ENCODE results near the gene GARIN5B. TPM values are rescaled to one million over a fixed set of nuclear protein-coding genes. Genes with fewer than 3 reads are reported as not detected.

The GARIN5B gene
- total and polyA plus RNA-seq, 2 of the 13 experiments (the other 11 are each of a cell fraction or from before 2014, with no cell fraction given): not detected

DNA sequence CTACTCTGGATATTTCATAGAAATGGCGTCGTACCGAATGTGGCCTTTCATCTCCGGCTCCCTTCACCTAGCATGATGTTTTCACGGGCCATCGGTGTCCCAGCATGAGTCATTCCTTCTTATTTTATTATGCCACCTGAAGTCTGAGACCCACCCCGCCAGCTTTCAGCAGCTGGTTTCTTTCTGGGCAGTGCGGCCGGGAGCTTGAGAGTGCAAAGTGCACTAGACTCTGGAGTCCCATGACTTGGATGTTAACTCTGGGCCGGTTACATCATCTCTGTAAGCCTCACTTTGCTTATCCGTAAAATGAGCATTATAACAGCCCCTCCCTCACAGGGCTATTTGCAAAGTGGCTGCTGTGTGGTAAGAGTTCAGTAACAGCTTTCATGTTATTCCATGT is 29.2 kb downstream of the GARIN5B start (continued):
- TF ChIP-seq ZFYVE20 (CRISPR knock-in tag; IDR thresholded peaks at IDR 0.05; ENCODE audit: borderline replicate concordance, low read depth) (no peak), ZNF562 (CRISPR knock-in tag; IDR thresholded peaks at IDR 0.05; ENCODE audit: borderline replicate concordance) (no peak), HOXA5 (CRISPR knock-in tag; IDR thresholded peaks at IDR 0.05) (no peak), ZNF12 (CRISPR knock-in tag; IDR thresholded peaks at IDR 0.05) (peak; percentile 47; the same call in 1 of the 2 replicates), SRSF9 (IDR thresholded peaks at IDR 0.05; ENCODE audit: borderline replicate concordance, insufficient read depth, low read depth, low read length, poor library complexity, severe bottlenecking) (no peak), HNRNPUL1 (IDR thresholded peaks at IDR 0.05; ENCODE audit: low read depth, low read length) (no peak), ZNF432 (CRISPR knock-in tag; IDR thresholded peaks at IDR 0.05; ENCODE audit: borderline replicate concordance) (no peak), SATB2 (CRISPR knock-in tag; IDR thresholded peaks at IDR 0.05) (no peak), HMGA1 (CRISPR knock-in tag; conservative IDR thresholded peaks at IDR 0.05) (no peak)
- TF ChIP-seq, protein P1, sequence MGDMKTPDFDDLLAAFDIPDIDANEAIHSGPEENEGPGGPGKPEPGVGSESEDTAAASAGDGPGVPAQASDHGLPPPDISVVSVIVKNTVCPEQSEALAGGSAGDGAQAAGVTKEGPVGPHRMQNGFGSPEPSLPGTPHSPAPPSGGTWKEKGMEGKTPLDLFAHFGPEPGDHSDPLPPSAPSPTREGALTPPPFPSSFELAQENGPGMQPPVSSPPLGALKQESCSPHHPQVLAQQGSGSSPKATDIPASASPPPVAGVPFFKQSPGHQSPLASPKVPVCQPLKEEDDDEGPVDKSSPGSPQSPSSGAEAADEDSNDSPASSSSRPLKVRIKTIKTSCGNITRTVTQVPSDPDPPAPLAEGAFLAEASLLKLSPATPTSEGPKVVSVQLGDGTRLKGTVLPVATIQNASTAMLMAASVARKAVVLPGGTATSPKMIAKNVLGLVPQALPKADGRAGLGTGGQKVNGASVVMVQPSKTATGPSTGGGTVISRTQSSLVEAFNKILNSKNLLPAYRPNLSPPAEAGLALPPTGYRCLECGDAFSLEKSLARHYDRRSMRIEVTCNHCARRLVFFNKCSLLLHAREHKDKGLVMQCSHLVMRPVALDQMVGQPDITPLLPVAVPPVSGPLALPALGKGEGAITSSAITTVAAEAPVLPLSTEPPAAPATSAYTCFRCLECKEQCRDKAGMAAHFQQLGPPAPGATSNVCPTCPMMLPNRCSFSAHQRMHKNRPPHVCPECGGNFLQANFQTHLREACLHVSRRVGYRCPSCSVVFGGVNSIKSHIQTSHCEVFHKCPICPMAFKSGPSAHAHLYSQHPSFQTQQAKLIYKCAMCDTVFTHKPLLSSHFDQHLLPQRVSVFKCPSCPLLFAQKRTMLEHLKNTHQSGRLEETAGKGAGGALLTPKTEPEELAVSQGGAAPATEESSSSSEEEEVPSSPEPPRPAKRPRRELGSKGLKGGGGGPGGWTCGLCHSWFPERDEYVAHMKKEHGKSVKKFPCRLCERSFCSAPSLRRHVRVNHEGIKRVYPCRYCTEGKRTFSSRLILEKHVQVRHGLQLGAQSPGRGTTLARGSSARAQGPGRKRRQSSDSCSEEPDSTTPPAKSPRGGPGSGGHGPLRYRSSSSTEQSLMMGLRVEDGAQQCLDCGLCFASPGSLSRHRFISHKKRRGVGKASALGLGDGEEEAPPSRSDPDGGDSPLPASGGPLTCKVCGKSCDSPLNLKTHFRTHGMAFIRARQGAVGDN (CRISPR knock-in tag; IDR thresholded peaks at IDR 0.05): peak; percentile 22; the same call in 1 of the 2 replicates
- TF ChIP-seq, protein P2, sequence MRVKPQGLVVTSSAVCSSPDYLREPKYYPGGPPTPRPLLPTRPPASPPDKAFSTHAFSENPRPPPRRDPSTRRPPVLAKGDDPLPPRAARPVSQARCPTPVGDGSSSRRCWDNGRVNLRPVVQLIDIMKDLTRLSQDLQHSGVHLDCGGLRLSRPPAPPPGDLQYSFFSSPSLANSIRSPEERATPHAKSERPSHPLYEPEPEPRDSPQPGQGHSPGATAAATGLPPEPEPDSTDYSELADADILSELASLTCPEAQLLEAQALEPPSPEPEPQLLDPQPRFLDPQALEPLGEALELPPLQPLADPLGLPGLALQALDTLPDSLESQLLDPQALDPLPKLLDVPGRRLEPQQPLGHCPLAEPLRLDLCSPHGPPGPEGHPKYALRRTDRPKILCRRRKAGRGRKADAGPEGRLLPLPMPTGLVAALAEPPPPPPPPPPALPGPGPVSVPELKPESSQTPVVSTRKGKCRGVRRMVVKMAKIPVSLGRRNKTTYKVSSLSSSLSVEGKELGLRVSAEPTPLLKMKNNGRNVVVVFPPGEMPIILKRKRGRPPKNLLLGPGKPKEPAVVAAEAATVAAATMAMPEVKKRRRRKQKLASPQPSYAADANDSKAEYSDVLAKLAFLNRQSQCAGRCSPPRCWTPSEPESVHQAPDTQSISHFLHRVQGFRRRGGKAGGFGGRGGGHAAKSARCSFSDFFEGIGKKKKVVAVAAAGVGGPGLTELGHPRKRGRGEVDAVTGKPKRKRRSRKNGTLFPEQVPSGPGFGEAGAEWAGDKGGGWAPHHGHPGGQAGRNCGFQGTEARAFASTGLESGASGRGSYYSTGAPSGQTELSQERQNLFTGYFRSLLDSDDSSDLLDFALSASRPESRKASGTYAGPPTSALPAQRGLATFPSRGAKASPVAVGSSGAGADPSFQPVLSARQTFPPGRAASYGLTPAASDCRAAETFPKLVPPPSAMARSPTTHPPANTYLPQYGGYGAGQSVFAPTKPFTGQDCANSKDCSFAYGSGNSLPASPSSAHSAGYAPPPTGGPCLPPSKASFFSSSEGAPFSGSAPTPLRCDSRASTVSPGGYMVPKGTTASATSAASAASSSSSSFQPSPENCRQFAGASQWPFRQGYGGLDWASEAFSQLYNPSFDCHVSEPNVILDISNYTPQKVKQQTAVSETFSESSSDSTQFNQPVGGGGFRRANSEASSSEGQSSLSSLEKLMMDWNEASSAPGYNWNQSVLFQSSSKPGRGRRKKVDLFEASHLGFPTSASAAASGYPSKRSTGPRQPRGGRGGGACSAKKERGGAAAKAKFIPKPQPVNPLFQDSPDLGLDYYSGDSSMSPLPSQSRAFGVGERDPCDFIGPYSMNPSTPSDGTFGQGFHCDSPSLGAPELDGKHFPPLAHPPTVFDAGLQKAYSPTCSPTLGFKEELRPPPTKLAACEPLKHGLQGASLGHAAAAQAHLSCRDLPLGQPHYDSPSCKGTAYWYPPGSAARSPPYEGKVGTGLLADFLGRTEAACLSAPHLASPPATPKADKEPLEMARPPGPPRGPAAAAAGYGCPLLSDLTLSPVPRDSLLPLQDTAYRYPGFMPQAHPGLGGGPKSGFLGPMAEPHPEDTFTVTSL (CRISPR knock-in tag; IDR thresholded peaks at IDR 0.05; ENCODE audit: borderline replicate concordance): peak; percentile 27; the same call in 1 of the 2 replicates
- TF ChIP-seq, protein P3, sequence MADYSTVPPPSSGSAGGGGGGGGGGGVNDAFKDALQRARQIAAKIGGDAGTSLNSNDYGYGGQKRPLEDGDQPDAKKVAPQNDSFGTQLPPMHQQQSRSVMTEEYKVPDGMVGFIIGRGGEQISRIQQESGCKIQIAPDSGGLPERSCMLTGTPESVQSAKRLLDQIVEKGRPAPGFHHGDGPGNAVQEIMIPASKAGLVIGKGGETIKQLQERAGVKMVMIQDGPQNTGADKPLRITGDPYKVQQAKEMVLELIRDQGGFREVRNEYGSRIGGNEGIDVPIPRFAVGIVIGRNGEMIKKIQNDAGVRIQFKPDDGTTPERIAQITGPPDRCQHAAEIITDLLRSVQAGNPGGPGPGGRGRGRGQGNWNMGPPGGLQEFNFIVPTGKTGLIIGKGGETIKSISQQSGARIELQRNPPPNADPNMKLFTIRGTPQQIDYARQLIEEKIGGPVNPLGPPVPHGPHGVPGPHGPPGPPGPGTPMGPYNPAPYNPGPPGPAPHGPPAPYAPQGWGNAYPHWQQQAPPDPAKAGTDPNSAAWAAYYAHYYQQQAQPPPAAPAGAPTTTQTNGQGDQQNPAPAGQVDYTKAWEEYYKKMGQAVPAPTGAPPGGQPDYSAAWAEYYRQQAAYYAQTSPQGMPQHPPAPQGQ (CRISPR knock-in tag; IDR thresholded peaks at IDR 0.05; ENCODE audit: borderline replicate concordance): no peak
- TF ChIP-seq, protein P4, sequence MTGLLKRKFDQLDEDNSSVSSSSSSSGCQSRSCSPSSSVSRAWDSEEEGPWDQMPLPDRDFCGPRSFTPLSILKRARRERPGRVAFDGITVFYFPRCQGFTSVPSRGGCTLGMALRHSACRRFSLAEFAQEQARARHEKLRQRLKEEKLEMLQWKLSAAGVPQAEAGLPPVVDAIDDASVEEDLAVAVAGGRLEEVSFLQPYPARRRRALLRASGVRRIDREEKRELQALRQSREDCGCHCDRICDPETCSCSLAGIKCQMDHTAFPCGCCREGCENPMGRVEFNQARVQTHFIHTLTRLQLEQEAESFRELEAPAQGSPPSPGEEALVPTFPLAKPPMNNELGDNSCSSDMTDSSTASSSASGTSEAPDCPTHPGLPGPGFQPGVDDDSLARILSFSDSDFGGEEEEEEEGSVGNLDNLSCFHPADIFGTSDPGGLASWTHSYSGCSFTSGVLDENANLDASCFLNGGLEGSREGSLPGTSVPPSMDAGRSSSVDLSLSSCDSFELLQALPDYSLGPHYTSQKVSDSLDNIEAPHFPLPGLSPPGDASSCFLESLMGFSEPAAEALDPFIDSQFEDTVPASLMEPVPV (CRISPR knock-in tag; IDR thresholded peaks at IDR 0.05): no peak
